Measurements from ENCODE around the gene STXBP3. TPM values are rescaled to one million over a fixed set of nuclear protein-coding genes. Genes with fewer than 3 reads are reported as not detected.

The STXBP3 gene
- total RNA-seq, 3 donors from 2014 or later: 50.8 to 71.4 (median 66.1) TPM

GRCh38 chr1:108750476-108751181 is 4.2 kb downstream of the STXBP3 start:
- intact Hi-C loops (cut with DNase I, micrococcal nuclease): no loop called here
- no peak for ATAC-seq
- Histone ChIP-seq H3K36me3 (ENCODE audit: low read depth) (no peaks in the 10 kb centered on the region), H3K9me3 (no peaks in the 10 kb centered on the region), H3K4me1 (ENCODE audit: low read depth) (no peaks in the 10 kb centered on the region), H3K4me3 (no peak overlapping the region)
- TF ChIP-seq CTCF (IDR thresholded peaks at IDR 0.05): no peak
- no peak for DNase-seq

GRCh38 chr1:108753363-108753762 is 6.9 kb downstream of the STXBP3 start:
- TF ChIP-seq CTCF (IDR thresholded peaks at IDR 0.05): no peak
- no peaks in the 10 kb centered on the region for H3K9me3 ChIP-seq
- no peak for ATAC-seq
- intact Hi-C loops (cut with DNase I, micrococcal nuclease): no loop called here
- H3K36me3 ChIP-seq (ENCODE audit: low read depth): no peaks in the 10 kb centered on the region
- no peak overlapping the region for H3K4me3 ChIP-seq
- no peak for DNase-seq
- H3K4me1 ChIP-seq (ENCODE audit: low read depth): no peaks in the 10 kb centered on the region

GRCh38 chr1:108758796-108759195 is 12.3 kb downstream of the STXBP3 start:
- ATAC-seq: no peak
- no peak overlapping the region for H3K4me3 ChIP-seq
- H3K9me3 ChIP-seq: no peaks in the 10 kb centered on the region
- no peak for DNase-seq
- no peaks in the 10 kb centered on the region for H3K36me3 ChIP-seq (ENCODE audit: low read depth)
- H3K4me1 ChIP-seq (ENCODE audit: low read depth): no peaks in the 10 kb centered on the region
- no peak for TF ChIP-seq CTCF (IDR thresholded peaks at IDR 0.05)
- intact Hi-C loops (cut with DNase I, micrococcal nuclease): no loop called here

- Histone ChIP-seq H3K4me1 (ENCODE audit: low read depth) (no peaks in the 10 kb centered on the region), H3K36me3 (ENCODE audit: low read depth) (no peaks in the 10 kb centered on the region), H3K9me3 (no peaks in the 10 kb centered on the region), H3K4me3 (no peak overlapping the region)
- ATAC-seq (no peak), DNase-seq (no peak)
- TF ChIP-seq CTCF (IDR thresholded peaks at IDR 0.05): no peak
- intact Hi-C loops (cut with DNase I, micrococcal nuclease): no loop called here
Measured at GRCh38 chr1:108767115-108767514, 20.6 kb downstream of the STXBP3 start.

GRCh38 chr1:108767708-108768107 is 21.2 kb downstream of the STXBP3 start:
- DNase-seq (no peak), ATAC-seq (no peak)
- H3K4me3 ChIP-seq: no peak overlapping the region
- H3K9me3 ChIP-seq: no peaks in the 10 kb centered on the region
- no peaks in the 10 kb centered on the region for H3K4me1 ChIP-seq (ENCODE audit: low read depth)
- TF ChIP-seq CTCF (IDR thresholded peaks at IDR 0.05): no peak
- H3K36me3 ChIP-seq (ENCODE audit: low read depth): no peaks in the 10 kb centered on the region
- intact Hi-C loops (cut with DNase I, micrococcal nuclease): no loop called here

GRCh38 chr1:108777839-108778238 is 31.4 kb downstream of the STXBP3 start:
- no peak for ATAC-seq
- intact Hi-C loops (cut with DNase I, micrococcal nuclease): no loop called here
- no peaks in the 10 kb centered on the region for H3K36me3 ChIP-seq (ENCODE audit: low read depth)
- DNase-seq: no peak
- H3K4me1 ChIP-seq (ENCODE audit: low read depth): no peaks in the 10 kb centered on the region
- H3K4me3 ChIP-seq: no peak overlapping the region
- H3K9me3 ChIP-seq: no peaks in the 10 kb centered on the region
- no peak for TF ChIP-seq CTCF (IDR thresholded peaks at IDR 0.05)

Measured in mucosa of descending colon (tissue), 3 donors.